ENCODE measurements around the gene CIDEB.

DNA sequence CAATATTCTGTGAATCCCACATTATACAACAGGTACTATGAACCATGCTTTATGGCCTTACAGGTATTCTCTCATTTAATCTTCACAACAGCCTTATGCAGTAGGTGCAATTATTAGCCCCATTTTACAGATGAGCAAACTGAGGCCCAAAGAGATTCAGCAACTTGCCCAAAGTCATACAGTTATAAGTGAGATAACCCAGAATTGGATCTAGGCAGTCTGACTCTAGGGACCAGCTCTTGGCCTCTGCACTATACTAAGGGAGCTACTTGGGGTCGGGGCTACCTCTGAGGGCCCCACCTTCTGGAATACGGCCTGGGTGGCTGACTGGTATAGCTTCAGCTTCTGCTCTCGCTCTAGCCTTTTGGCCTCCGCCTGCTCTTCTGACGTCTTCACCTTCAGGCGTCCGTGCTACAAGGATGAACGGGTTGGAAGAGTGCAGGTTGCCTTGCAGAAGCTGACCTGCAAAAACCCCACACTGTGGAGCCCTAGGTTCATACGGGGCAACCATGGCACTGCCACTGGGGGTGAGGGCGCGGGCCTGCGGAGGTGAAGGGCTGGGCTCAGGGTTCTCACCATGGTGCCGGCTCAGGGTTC, 37.1 kb downstream of the CIDEB start:
- TF ChIP-seq, protein P1, sequence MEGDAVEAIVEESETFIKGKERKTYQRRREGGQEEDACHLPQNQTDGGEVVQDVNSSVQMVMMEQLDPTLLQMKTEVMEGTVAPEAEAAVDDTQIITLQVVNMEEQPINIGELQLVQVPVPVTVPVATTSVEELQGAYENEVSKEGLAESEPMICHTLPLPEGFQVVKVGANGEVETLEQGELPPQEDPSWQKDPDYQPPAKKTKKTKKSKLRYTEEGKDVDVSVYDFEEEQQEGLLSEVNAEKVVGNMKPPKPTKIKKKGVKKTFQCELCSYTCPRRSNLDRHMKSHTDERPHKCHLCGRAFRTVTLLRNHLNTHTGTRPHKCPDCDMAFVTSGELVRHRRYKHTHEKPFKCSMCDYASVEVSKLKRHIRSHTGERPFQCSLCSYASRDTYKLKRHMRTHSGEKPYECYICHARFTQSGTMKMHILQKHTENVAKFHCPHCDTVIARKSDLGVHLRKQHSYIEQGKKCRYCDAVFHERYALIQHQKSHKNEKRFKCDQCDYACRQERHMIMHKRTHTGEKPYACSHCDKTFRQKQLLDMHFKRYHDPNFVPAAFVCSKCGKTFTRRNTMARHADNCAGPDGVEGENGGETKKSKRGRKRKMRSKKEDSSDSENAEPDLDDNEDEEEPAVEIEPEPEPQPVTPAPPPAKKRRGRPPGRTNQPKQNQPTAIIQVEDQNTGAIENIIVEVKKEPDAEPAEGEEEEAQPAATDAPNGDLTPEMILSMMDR (conservative IDR thresholded peaks at IDR 0.05; ENCODE audit: low read depth, low read length), result no peak
- no peak for TF ChIP-seq EZH2 (IDR thresholded peaks at IDR 0.05; ENCODE audit: borderline replicate concordance, low read depth, low read length, poor library complexity, severe bottlenecking)

Measured in A673 (cell line).